ENCODE measurements around the gene CCDC191.

GRCh38 chr3:113952921-113953320, 103.4 kb downstream of the CCDC191 start:
- no peak for TF ChIP-seq CTCF (IDR thresholded peaks at IDR 0.05)
- no peak for TF ChIP-seq POLR2A (IDR thresholded peaks at IDR 0.05)
